HG02852 (cell line): ENCODE data around the gene PLEKHM2.

Source experiments
- ATAC-seq: cut with Tn5 transposase; IDR thresholded peaks from one replicate; pipeline ENCODE4 v1.9.1; 2021; ENCODE audit warnings: mild to moderate bottlenecking, moderate library complexity; ENCODE audit not compliant: unreplicated experiment

PLEKHM2 gene

GRCh38 chr1:15757016-15757543 is 73.0 kb downstream of the PLEKHM2 start:
- no peak for ATAC-seq

DNA sequence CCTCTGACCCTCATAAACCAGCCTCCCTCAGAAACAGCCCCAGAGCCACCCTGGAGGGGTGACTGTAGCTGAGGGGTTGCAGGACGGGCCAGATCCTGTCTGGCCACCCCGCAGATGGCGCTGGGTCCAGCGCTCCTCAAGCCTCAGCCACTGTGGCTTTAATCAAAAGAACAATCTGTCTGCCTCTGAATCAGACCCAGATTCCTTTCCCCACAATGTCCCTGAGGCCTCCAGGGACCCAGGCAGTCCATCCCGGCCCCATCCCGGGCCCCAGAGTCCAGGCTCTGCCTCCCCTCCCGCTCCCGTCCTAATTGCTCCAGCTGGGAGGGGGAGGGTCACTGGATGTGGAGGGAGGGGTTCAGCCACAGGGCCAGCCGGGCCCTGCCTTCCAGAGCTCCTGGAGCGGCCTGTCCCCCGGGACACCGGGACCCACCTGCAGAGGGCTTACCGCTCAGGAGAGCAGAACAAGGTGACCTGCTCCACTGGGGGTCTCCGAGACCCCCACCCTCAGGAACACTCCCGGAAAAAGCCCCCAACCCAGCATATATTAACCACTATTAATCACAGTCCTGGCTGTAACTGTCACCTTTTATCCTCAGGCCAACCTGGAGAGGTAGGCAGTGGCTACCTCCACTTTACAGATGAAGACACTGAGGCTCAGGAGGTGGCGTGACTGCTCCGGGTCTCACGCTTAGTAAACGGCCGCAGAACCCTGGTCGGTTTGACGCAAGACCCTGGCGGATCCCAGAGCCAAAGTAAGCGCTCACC is 73.6 kb downstream of the PLEKHM2 start:
- ATAC-seq, result no peak

DNA sequence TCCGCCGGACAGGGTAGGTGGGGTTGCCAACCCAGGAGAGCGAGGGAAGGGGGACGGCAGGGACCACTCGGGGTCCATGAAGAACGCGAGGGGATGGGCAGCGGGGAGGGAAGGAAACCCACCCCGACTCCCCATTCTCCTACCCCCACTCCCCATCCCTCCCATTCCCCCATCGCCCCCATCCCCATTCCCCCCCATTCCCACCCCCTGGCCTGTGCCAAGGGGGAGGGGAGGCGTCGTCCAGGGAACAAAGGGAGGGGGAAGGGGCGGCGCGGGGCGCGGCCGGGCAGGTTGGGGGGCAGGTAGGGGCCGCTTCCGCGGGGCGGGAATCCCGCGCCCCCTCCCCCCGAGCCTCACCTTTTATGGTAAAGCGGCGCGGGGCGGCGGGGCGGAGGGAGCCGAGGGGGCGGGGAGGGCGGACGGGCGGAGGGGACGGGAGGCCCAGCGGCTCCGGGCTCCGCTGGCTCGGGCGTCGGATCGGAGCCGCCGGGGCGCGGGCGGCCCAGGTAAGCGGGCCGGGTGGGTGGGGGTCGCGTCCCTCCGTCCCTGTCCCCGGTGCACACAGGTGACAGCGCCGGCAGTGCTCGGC is 74.3 kb downstream of the PLEKHM2 start, which contains the start of gene FBLIM1:
FBLIM1 (plus strand) TSS at position 453 of the 589 bp plus-strand sequence. CDS start 6,189 bp downstream, outside the sequence.
- ATAC-seq, result no peak

GRCh38 chr1:15758953-15759661 is 75.0 kb downstream of the PLEKHM2 start:
- ATAC-seq, result no peak

- ATAC-seq, result no peak
These were observed 76.5 kb downstream of the PLEKHM2 start for GRCh38 chr1:15760520-15761211.

- ATAC-seq, result no peak
These were observed 77.4 kb downstream of the PLEKHM2 start for GRCh38 chr1:15761366-15762128.

GRCh38 chr1:15762546-15762945 is 78.4 kb downstream of the PLEKHM2 start:
- no peak for ATAC-seq

DNA sequence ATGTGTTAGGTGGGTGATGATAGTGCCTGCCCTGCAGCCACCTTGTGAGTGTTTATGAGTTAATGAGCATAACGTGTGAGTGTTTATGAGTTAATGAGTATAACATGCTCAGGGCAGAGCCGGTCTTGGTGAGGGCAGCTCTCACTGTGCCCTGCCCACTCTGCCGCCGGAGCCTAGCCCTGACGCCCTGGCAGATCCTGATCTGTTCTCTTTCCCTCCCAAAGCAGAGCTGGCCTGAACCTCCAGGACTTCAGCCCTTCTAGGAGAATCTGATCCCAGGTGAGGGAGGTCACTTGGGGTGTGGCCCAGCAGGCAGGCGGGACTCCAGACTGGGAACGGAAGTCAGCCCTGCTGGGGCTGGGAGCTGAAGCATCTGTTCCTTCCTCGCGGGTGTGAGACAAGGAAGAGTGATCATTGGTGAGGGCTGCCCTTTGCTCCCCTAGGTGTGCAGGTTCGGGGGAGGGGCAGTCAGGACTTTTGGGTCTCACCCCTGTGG is 80.2 kb downstream of the PLEKHM2 start:
- ATAC-seq, result no peak

GRCh38 chr1:15764890-15765289 is 80.8 kb downstream of the PLEKHM2 start:
- ATAC-seq, result no peak

DNA sequence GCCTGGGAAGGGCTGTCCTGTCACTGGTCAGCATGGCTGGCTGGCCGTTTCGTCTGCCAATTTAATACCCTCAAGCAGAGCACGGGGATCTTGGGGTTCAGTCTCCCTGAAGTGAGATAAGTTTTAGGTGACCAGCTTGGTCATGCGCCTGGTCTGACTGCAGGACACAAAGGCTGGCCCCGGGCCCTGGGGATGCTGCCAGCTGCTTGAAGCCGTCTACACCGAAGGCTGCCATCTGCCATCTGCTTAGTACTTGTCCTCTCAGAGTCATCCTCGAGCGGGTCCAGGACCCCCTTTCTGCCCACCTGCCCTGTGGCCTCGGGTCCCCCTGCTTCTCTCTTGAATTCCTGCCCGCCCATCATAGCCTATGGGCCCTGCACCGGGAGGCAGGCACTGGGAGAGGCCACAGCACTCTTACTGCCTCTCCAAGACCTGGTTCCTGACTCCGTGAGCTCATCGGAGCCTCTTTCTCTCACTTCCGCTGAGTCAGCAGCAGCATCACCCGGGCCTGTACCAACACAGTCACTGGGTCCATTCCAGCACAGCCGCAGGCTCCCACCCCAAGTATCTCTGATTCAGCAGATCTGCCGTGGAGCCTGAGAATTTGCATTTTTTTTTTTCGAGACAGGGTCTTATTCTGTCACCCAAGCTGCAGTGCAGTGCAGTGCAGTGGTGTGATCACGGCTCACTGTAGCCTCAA is 81.5 kb downstream of the PLEKHM2 start:
- no peak for ATAC-seq

GRCh38 chr1:15767941-15768340 is 83.8 kb downstream of the PLEKHM2 start:
- no peak for ATAC-seq

DNA sequence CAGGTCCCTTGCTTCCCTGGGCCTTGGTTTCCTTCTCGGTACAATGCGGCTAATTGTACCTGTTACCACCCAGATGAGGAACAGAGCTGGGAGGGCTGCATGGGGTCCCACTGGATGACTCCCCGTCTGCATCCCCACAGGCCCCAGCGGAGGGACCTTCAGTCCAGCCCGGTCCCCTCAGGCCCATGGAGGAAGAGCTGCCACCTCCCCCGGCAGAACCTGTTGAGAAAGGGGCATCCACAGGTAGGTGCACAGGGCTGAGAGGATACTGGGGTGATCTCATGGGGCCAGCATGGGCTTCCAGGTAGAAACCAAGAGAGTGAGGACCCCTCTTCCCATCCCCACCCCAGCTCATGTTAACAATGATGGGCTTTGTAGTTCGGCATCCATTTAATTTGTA is 84.3 kb downstream of the PLEKHM2 start:
- no peak for ATAC-seq

DNA sequence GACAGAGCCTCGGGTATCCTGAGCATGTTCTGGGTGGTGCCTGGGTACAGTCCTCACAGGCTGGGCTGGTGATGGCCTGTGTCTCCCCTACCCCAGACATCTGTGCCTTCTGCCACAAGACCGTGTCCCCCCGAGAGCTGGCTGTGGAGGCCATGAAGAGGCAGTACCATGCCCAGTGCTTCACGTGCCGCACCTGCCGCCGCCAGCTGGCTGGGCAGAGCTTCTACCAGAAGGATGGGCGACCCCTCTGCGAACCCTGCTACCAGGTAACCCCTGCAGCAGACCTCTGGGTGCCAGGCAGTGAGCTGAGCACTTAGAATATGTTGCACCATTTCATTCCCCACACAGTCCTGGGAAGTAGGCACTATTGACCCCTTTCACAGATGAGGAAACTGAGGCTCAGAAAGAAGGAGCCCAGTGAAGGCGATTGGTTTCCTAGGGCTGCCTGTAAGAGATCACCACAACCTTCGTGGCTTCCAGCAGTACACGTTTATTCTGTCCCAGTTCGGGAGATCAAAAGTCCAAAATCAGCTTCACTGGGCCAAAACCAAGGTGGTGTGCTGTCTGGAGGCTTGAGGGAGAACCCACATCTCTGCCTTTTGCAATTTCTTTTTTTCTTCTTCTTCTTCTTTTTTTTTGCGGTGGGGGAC is 86.3 kb downstream of the PLEKHM2 start:
- no peak for ATAC-seq

DNA sequence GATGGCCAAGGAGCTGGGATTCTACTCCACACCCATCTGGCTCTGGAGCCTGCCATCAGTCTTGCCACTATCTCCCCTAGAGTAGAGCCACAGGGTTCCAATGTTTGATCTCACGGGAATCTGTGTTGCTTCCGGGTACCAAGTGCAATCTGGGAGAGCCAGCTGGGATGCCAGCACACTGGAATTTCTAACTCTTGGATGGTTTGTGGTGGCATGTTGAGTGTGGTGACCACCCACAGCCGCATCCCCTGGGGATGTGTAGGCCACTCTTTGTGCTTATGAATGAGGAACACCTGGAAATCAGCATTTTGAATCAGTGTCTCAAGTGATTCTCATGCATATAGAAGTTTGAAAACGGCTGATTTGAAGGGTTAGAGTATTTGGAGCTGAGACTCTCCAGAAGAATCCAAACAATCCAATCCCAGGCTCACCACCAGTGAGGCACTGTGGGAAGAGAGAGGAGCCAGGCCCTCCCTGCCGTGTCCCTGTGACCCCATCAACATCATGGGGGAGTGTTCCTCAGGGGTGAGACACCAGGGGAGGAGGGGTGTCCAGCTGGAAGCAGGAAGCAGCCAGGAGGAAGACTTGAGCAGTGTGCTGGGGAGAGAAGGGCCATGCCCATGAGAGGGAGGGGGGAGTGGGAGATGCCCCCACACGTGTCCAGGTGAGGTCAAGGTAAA is 87.9 kb downstream of the PLEKHM2 start:
- ATAC-seq, result no peak

DNA sequence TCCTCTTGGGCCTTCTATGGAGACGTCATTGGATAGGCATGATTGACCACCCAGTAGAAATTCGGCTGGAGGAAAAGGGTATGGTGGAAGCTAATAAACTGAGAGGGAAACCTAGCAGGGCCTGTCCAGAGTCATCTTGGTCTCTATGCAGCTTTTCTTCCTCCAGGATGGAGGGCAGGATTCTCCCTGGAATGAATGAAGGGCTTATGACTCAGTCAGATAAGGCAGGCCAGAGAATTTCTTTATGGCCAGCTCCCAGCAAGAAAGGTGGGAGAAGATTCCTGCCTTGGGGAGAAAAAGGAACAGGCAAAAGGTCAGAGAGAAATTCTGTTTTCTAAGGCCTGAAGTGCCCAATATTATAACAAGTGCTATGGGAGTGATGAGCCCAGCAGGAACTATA is 91.6 kb downstream of the PLEKHM2 start:
- ATAC-seq, result no peak

- ATAC-seq, result no peak
These were observed 94.0 kb downstream of the PLEKHM2 start for GRCh38 chr1:15777909-15778707.
